ENCODE results near the gene NDUFS1.

DNA sequence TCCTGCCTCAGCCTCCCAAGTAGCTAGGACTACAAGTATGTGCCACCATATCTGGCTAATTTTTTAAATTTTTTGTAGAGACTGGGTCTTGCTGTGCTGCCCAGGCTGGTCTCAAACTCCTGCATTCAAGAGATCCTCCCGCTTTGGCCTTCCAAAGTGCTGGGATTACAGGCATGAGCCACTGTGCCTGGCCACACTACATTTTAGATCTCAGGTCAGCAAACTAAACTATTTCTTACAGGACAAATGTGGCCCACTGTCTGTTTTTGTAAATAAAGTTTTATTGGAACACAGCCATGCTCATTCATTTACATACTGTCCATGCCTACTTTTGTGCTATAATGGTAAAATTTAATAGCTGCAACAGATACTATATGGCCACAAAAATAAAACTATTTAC lies 91.0 kb downstream of the NDUFS1 start:
- TF ChIP-seq CTCF (conservative IDR thresholded peaks at IDR 0.05) (no peak), ZFX (IDR thresholded peaks at IDR 0.05) (no peak)

All from C4-2B (cell line).